ENCODE data around the gene BRF1. TPM values are rescaled to one million over a fixed set of nuclear protein-coding genes. Genes with fewer than 3 reads are reported as not detected.
A peak's percentile ranks its signal among the peaks of the same experiment; 100 is the strongest.
"Not testable (repeated sequence)": the region's sequence is repeated elsewhere in the genome, so short reads cannot be mapped to it uniquely, and the experiment has no call there.

BRF1 gene
- total RNA-seq, 1 donor from 2014 or later: 16.9 TPM

DNA sequence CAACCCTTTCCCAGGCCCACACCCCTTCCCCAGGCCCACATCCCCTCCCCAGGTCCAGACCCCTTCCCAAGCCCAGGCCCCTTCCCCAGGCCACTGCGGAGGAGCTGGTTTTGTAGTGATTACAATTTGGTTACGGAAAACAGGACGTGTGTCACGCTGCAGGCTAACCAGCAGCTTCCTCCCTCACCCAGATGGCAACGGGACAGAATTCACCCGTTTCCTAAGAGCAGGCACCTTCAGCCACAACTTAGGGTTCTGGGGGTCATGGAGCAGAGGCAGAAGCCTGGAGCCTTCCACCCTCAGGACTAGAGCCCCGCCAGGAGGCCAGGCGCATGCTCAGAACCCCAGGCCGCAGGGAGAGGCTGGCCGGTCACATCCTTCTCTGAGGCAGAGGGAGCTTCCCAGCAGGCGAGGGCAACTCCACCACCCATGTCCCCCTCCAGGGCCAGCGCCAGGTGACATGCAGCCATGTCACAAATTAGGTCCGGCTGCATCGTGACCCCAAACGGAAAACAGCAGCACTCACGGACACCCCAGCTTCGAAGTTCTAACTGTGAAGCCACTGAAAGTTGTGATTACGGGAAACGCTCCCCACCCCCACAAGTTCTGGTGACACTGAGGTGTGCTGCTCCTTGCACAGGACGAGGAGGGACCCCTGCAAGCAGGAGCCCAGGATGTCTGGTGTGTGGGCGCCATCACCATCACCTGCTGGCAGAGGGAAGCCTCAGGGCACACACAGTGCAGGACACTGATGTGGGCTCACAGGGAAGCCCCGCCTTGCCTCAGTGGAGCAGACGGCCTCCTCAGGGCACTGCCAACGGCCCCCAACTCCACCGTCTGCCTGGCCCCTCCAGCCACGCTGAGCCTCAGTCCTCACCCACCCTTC is 7.7 kb downstream of the BRF1 start:
- DNase-seq (ENCODE audit: low spot score): no peak
- Mint-ChIP-seq H3K27me3 (ENCODE audit: insufficient read depth, low read depth) (peaks cover 3% of the 10 kb centered on the region), H3K4me1 (peaks cover 17% of the 10 kb centered on the region), H3K9me3 (no peaks in the 10 kb centered on the region), H3K27ac (no peak overlapping the region), H3K36me3 (peaks cover 1% of the 10 kb centered on the region), H3K4me3 (no peak overlapping the region)
- Histone ChIP-seq H3K9ac (no peak overlapping the region), H3K36me3 (no peaks in the 10 kb centered on the region), H3F3A (ENCODE audit: low read depth) (no peaks in the 10 kb centered on the region), H3K4me2 (no peak overlapping the region), H3K9me3 (ENCODE audit: low read depth) (no peaks in the 10 kb centered on the region), H4K20me1 (ENCODE audit: low read depth) (peaks cover 54% of the 10 kb centered on the region), H3K27ac (no peak overlapping the region), H3K27me3 (no peaks in the 10 kb centered on the region), H3K4me1 (no peaks in the 10 kb centered on the region), H3K4me3 (no peak overlapping the region), H2AFZ (replicated peaks) (no peak overlapping the region), H3K79me2 (ENCODE audit: low read depth) (peaks cover 85% of the 10 kb centered on the region)
- TF ChIP-seq, protein P1, sequence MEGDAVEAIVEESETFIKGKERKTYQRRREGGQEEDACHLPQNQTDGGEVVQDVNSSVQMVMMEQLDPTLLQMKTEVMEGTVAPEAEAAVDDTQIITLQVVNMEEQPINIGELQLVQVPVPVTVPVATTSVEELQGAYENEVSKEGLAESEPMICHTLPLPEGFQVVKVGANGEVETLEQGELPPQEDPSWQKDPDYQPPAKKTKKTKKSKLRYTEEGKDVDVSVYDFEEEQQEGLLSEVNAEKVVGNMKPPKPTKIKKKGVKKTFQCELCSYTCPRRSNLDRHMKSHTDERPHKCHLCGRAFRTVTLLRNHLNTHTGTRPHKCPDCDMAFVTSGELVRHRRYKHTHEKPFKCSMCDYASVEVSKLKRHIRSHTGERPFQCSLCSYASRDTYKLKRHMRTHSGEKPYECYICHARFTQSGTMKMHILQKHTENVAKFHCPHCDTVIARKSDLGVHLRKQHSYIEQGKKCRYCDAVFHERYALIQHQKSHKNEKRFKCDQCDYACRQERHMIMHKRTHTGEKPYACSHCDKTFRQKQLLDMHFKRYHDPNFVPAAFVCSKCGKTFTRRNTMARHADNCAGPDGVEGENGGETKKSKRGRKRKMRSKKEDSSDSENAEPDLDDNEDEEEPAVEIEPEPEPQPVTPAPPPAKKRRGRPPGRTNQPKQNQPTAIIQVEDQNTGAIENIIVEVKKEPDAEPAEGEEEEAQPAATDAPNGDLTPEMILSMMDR (IDR thresholded peaks at IDR 0.05): no peak
- TF ChIP-seq EZH2 (IDR thresholded peaks at IDR 0.05): no peak

GRCh38 chr14:105290621-105291346 is 10.0 kb downstream of the BRF1 start:
- Histone ChIP-seq H3K9me3 (ENCODE audit: low read depth) (no peaks in the 10 kb centered on the region), H3K4me3 (no peak overlapping the region), H3K27me3 (no peaks in the 10 kb centered on the region), H3K27ac (no peak overlapping the region), H3F3A (ENCODE audit: low read depth) (no peaks in the 10 kb centered on the region), H4K20me1 (ENCODE audit: low read depth) (peaks cover 69% of the 10 kb centered on the region), H2AFZ (replicated peaks) (no peak overlapping the region), H3K4me1 (no peaks in the 10 kb centered on the region), H3K9ac (no peak overlapping the region), H3K36me3 (no peaks in the 10 kb centered on the region), H3K4me2 (no peak overlapping the region), H3K79me2 (ENCODE audit: low read depth) (peaks cover 65% of the 10 kb centered on the region)
- Mint-ChIP-seq H3K4me1 (peaks cover 20% of the 10 kb centered on the region), H3K4me3 (no peak overlapping the region), H3K9me3 (no peaks in the 10 kb centered on the region), H3K27me3 (ENCODE audit: insufficient read depth, low read depth) (peaks cover 3% of the 10 kb centered on the region), H3K36me3 (no peaks in the 10 kb centered on the region), H3K27ac (no peak overlapping the region)
- peak; percentile 44 for DNase-seq (ENCODE audit: low spot score)
- TF ChIP-seq EZH2phosphoT487 (IDR thresholded peaks at IDR 0.05): no peak
- TF ChIP-seq, protein P1 (IDR thresholded peaks at IDR 0.05): peak; percentile 39
- no peak for TF ChIP-seq EZH2 (IDR thresholded peaks at IDR 0.05)

DNA sequence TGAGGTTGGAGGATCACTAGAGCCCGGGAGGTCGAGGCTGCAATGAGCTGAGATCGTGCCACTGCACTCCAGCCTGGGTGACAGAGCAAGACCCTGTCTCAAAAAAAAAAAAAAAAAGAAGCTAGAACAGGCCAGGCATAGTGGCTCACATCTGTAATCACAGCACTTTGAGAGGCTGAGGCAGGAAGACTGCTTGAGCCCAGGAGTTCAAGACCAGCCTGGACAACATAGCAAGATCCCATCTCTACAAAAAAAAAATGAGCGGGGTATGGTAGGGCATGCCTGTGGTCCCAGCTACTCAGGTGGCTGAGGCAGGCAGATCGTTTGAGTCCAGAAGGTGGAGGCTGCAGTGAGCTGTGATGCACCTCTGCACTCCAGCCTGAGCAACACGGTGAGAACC is 11.9 kb downstream of the BRF1 start:
- H3K9ac ChIP-seq; DNase-seq (ENCODE audit: low spot score); H3K4me2 ChIP-seq; H3K27me3 ChIP-seq; H3K4me1 ChIP-seq; H3F3A ChIP-seq (ENCODE audit: low read depth); H3K4me1 Mint-ChIP-seq; H2AFZ ChIP-seq (replicated peaks); H3K27ac Mint-ChIP-seq; H3K36me3 ChIP-seq; H3K27ac ChIP-seq; H3K36me3 Mint-ChIP-seq; H3K27me3 Mint-ChIP-seq (ENCODE audit: insufficient read depth, low read depth); H3K9me3 ChIP-seq (ENCODE audit: low read depth); H3K4me3 ChIP-seq; H3K9me3 Mint-ChIP-seq; H3K4me3 Mint-ChIP-seq: not testable (repeated sequence)
- peaks cover 57% of the 10 kb centered on the region for H4K20me1 ChIP-seq (ENCODE audit: low read depth)
- H3K79me2 ChIP-seq (ENCODE audit: low read depth): peaks cover 48% of the 10 kb centered on the region
